A549 (cell line): Measurements from ENCODE around the gene LRRC19. TPM values are rescaled to one million over a fixed set of nuclear protein-coding genes. Genes with fewer than 3 reads are reported as not detected.

Experiments
- ATAC-seq, 2 experiments: fragments of 200-7000 bp in 1 of 2; fragments of >200 bp in 1 of 2; cut with Nextera tagmentation in 1 of 2; cut with Tn5 transposase in 1 of 2; 3 replicates each; pipeline versions ENCODE4 v1.8.0 to v1.9.1; 2018 to 2020; ENCODE audit warnings: mild to moderate bottlenecking in 1 of 2, moderate library complexity in 1 of 2
- CTCF ChIA-PET: fragments of 300-600 bp; sonication (Branson Sonifier 250); formaldehyde crosslinking; extraction: SDS; loops from one replicate; lab custom pipeline; 2021; ENCODE audit warnings: antibody characterized with exemption, inconsistent platforms; lab: Yijun Ruan, JAX
- POLR2A ChIA-PET: fragments of 350-600 bp; formaldehyde crosslinking; extraction: SDS; loops from one replicate; lab custom pipeline; 2021; ENCODE audit warnings: antibody characterized with exemption, inconsistent platforms; lab: Yijun Ruan, JAX
- DNase-seq, 2 experiments: peaks; one replicate each; pipeline versions ENCODE4 v3.0.0 to v3.0.0-alpha.2; 2011 to 2016; ENCODE audit warnings: low read depth in 1 of 2, low spot score in 1 of 2
- FAIRE-seq: peaks from 2 replicates; lab custom pipeline; 2011; peaks lifted over from hg19 to GRCh38; lab: Jason Lieb, UNC
- H3K27ac ChIP-seq, 2 experiments: fragments of >200 bp; sonication (Bioruptor Twin); formaldehyde crosslinking; 3 replicates each; pipeline ENCODE4 v1.5.1; 2016 to 2017
- H3K4me1 ChIP-seq: fragments of >200 bp; sonication (Bioruptor Twin); formaldehyde crosslinking; 3 replicates; pipeline ENCODE4 v1.6.1; 2016
- H3K4me2 ChIP-seq: fragments of >200 bp; sonication (Bioruptor Twin); formaldehyde crosslinking; 3 replicates; pipeline ENCODE4 v1.6.1; 2016
- H3K4me3 ChIP-seq: fragments of >200 bp; sonication (Bioruptor Twin); formaldehyde crosslinking; 3 replicates; pipeline ENCODE4 v1.5.1; 2016
- H3K9me3 ChIP-seq: fragments of >200 bp; sonication (Bioruptor Twin); formaldehyde crosslinking; 3 replicates; pipeline ENCODE4 v1.6.1; 2016
- BCL3 ChIP-seq: fragments of >200 bp; sonication (Bioruptor Twin); formaldehyde crosslinking; IDR thresholded peaks from 3 replicates; pipeline ENCODE4 v1.6.1; 2016
- BHLHE40 ChIP-seq: IDR thresholded peaks from 2 replicates; pipeline ENCODE4 v1.6.1; 2012; ENCODE audit warnings: low read depth, low read length, inconsistent platforms
- CHD2 ChIP-seq: fragments of 150-350 bp; IDR thresholded peaks from 2 replicates; pipeline ENCODE4 v1.6.1; 2014; ENCODE audit warnings: low read length; ENCODE audit not compliant: partially characterized antibody
- EP300 ChIP-seq, 2 experiments: fragments of >200 bp; sonication (Bioruptor Twin); formaldehyde crosslinking; IDR thresholded peaks; 2 replicates in 1 of 2; 3 replicates in 1 of 2; pipeline ENCODE4 v1.6.1; 2016 to 2017
- FOSB ChIP-seq: fragments of 250-450 bp; sonication (Bioruptor Pico); IDR thresholded peaks from 2 replicates; pipeline ENCODE4 v1.5.0; 2020; ENCODE audit warnings: mild to moderate bottlenecking, moderate library complexity
- FOSL2 ChIP-seq, 2 experiments: fragments of 450-650 bp in 1 of 2; fragments of >200 bp in 1 of 2; sonication (Bioruptor Twin) in 1 of 2; formaldehyde crosslinking; IDR thresholded peaks; 2 replicates each; pipeline versions ENCODE4 v1.5.0 to v1.6.1; 2016 to 2020; ENCODE audit warnings: mild to moderate bottlenecking in 1 of 2, moderate library complexity in 1 of 2
- FOXS1 ChIP-seq: fragments of 250-450 bp; sonication (Bioruptor Pico); IDR thresholded peaks from 2 replicates; pipeline ENCODE4 v1.5.0; 2020; ENCODE audit warnings: mild to moderate bottlenecking, moderate library complexity
- HMGXB4 ChIP-seq: fragments of 250-450 bp; sonication (Bioruptor Pico); IDR thresholded peaks from 2 replicates; pipeline ENCODE4 v1.5.0; 2021; ENCODE audit warnings: mild to moderate bottlenecking, moderate library complexity, borderline replicate concordance
- NPAS2 ChIP-seq: fragments of 250-450 bp; sonication (Bioruptor Pico); IDR thresholded peaks from 2 replicates; pipeline ENCODE4 v1.8.0; 2022; ENCODE audit warnings: mild to moderate bottlenecking, moderate library complexity, borderline replicate concordance
- PBX3 ChIP-seq: IDR thresholded peaks from 2 replicates; pipeline ENCODE4 v1.6.1; 2012
- PHF8 ChIP-seq: fragments of 200-600 bp; sonication (generic); IDR thresholded peaks from 2 replicates; pipeline ENCODE4 v1.6.1; 2016; ENCODE audit warnings: low read depth, mild to moderate bottlenecking, antibody characterized with exemption, moderate library complexity, borderline replicate concordance
- POLR2A ChIP-seq: IDR thresholded peaks from 2 replicates; pipeline ENCODE4 v1.6.1; 2012; ENCODE audit warnings: mild to moderate bottlenecking, low read length
- RARB ChIP-seq: fragments of 250-450 bp; sonication (Bioruptor Pico); IDR thresholded peaks from 2 replicates; pipeline ENCODE4 v1.8.0; 2021; ENCODE audit warnings: mild to moderate bottlenecking, moderate library complexity
- RFX5 ChIP-seq: fragments of 450-650 bp; IDR thresholded peaks from 2 replicates; pipeline ENCODE4 v1.7.1; 2014; ENCODE audit warnings: antibody characterized with exemption, mild to moderate bottlenecking, moderate library complexity
- ZC3H11A ChIP-seq: fragments of 450-650 bp; IDR thresholded peaks from 2 replicates; pipeline ENCODE4 v1.6.1; 2014; ENCODE audit warnings: antibody characterized with exemption, mild to moderate bottlenecking
- ZFP36 ChIP-seq: fragments of 450-650 bp; IDR thresholded peaks from 2 replicates; pipeline ENCODE4 v1.6.1; 2014; ENCODE audit warnings: borderline replicate concordance; ENCODE audit not compliant: partially characterized antibody
- WGBS: methylation state at CpG from one replicate; pipeline ENCODE4 v1.1.6; 2017; ENCODE audit errors: missing lambda C conversion rate; 5-methylcytosine and 5-hydroxymethylcytosine counted together
- polyA plus RNA-seq, 4 experiments: library from polyadenylated mRNA; depleted of rRNA in 3 of 4; stranded (reverse); fragments of >200 nt; fragmentation: RNase III in 1 of 4; extraction: RNeasy Plus Mini Kit Qiagen cat#74134 plus additional on column Dnase treatment in 1 of 4; gene quantifications; 2 replicates in 3 of 4; 3 replicates in 1 of 4; pipeline ENCODE4 v1.2.3, GENCODE V29; 2011 to 2017

LRRC19 gene
- polyA plus RNA-seq, 2 of the 4 experiments (the other 2 are of a cell fraction): 0.09 TPM; not detected in 1

GRCh38 chr9:27053369-27054022 is 48.0 kb upstream of the LRRC19 start:
- Histone ChIP-seq H3K9me3 (no peaks in the 10 kb centered on the region), H3K4me3 (no peak overlapping the region), H3K27ac (no peak overlapping the region), H3K4me2 (peak overlapping the region; percentile 10; the same call in 2 of the 3 replicates), H3K4me1 (peaks cover 17% of the 10 kb centered on the region; the same call in 2 of the 3 replicates)
- ChIA-PET POLR2A (no interaction called here), CTCF (no interaction called here)
- TF ChIP-seq CHD2 (no peak), BHLHE40 (no peak), FOSB (CRISPR knock-in tag) (no peak), POLR2A (no peak)
- FAIRE-seq: peak; percentile 13
- WGBS: 22% methylated on average over 6 of the region's 6 CpGs
- peak in 1 of 2 experiments; percentile 70; a peak in 3 of 6 replicates for ATAC-seq
- DNase-seq: peak in 1 of 2 experiments; percentile 32

GRCh38 chr9:27047136-27047535 is 41.7 kb upstream of the LRRC19 start:
- FAIRE-seq (no peak), ATAC-seq (no peak), DNase-seq (no peak)
- H3K4me3 ChIP-seq: no peak overlapping the region
- ChIA-PET CTCF (no interaction called here), POLR2A (no interaction called here)
- H3K4me1 ChIP-seq: no peaks in the 10 kb centered on the region
- H3K9me3 ChIP-seq: no peaks in the 10 kb centered on the region
- TF ChIP-seq PBX3 (no peak), RARB (CRISPR knock-in tag) (no peak)
- H3K27ac ChIP-seq: no peak overlapping the region
- 90% methylated on average over 4 of the region's 4 CpGs for WGBS
- no peak overlapping the region for H3K4me2 ChIP-seq

- H3K4me1 ChIP-seq: no peaks in the 10 kb centered on the region
- H3K27ac ChIP-seq: no peak overlapping the region
- H3K9me3 ChIP-seq: no peaks in the 10 kb centered on the region
- FAIRE-seq (no peak), ATAC-seq (no peak), DNase-seq (no peak)
- CTCF ChIA-PET: interaction anchor here (0.7 kb wide), 1 partner anchor 26 kb away, joined by 3 read pairs; no protein-coding TSS in a partner anchor
- POLR2A ChIA-PET: no interaction called here
- TF ChIP-seq BCL3 (no peak), PHF8 (no peak), NPAS2 (no peak), RFX5 (no peak), FOSL2 (IDR thresholded peaks at IDR 0.05) (no peak), FOSL2 (CRISPR knock-in tag; IDR thresholded peaks at IDR 0.05) (no peak), EP300 (IDR thresholded peaks at IDR 0.05) (no peak), CHD2 (no peak), FOXS1 (CRISPR knock-in tag) (no peak), HMGXB4 (CRISPR knock-in tag) (no peak), ZC3H11A (no peak), ZFP36 (no peak)
- 84% methylated on average over 2 of the region's 2 CpGs for WGBS
- no peak overlapping the region for H3K4me2 ChIP-seq
- H3K4me3 ChIP-seq: no peak overlapping the region
Observed at GRCh38 chr9:27043176-27043575, 37.7 kb upstream of the LRRC19 start.
